Loucy (cell line): Measurements from ENCODE around the gene GMPPB.
"Not testable (repeated sequence)": the region's sequence is repeated elsewhere in the genome, so short reads cannot be mapped to it uniquely, and the experiment has no call there.

Source experiments
- H2AFZ ChIP-seq: fragments of 200-600 bp; sonication (generic); 2 replicates; pipeline ENCODE4 v1.6.0; 2016; ENCODE audit warnings: antibody characterized with exemption, mild to moderate bottlenecking, low read length, moderate library complexity
- H3F3A ChIP-seq: fragments of 200-600 bp; 2 replicates; pipeline ENCODE4 v1.6.0; 2016; ENCODE audit warnings: antibody characterized with exemption, low read depth, mild to moderate bottlenecking
- H3K27me3 ChIP-seq: fragments of 200-600 bp; sonication (generic); 2 replicates; pipeline ENCODE4 v1.6.1; 2014; ENCODE audit warnings: low read length, mild to moderate bottlenecking; ENCODE audit not compliant: insufficient read depth, poor library complexity, severe bottlenecking
- H3K36me3 ChIP-seq: fragments of 200-600 bp; sonication (generic); 2 replicates; pipeline ENCODE4 v1.6.1; 2016; ENCODE audit warnings: low read length; ENCODE audit not compliant: insufficient read depth
- H3K4me1 ChIP-seq: fragments of 200-600 bp; sonication (generic); 2 replicates; pipeline ENCODE4 v1.5.1; 2014; ENCODE audit warnings: low read length, mild to moderate bottlenecking; ENCODE audit not compliant: insufficient read depth, poor library complexity, severe bottlenecking
- H3K4me2 ChIP-seq: fragments of 200-600 bp; sonication (generic); 2 replicates; pipeline ENCODE4 v1.6.0; 2014; ENCODE audit warnings: antibody characterized with exemption, low read length, low read depth, mild to moderate bottlenecking; ENCODE audit not compliant: poor library complexity, severe bottlenecking
- H3K4me3 ChIP-seq: fragments of 200-600 bp; sonication (generic); 2 replicates; pipeline ENCODE4 v1.5.1; 2014; ENCODE audit warnings: low read length, mild to moderate bottlenecking, mixed read lengths; ENCODE audit not compliant: poor library complexity, severe bottlenecking
- H3K79me2 ChIP-seq: fragments of 200-600 bp; sonication (generic); 2 replicates; pipeline ENCODE4 v1.6.1; 2014; ENCODE audit warnings: low read length; ENCODE audit not compliant: insufficient read depth
- H3K9ac ChIP-seq: fragments of 200-600 bp; sonication (generic); 2 replicates; pipeline ENCODE4 v1.6.0; 2014; ENCODE audit warnings: mild to moderate bottlenecking, low read depth, low read length, moderate library complexity; ENCODE audit not compliant: poor library complexity, severe bottlenecking
- H3K9me2 ChIP-seq: fragments of 200-600 bp; sonication (generic); replicated peaks from 2 replicates; pipeline ENCODE4 v1.6.1; 2016; ENCODE audit warnings: low read depth, low read length, mixed read lengths
- H3K9me3 ChIP-seq: fragments of 200-600 bp; sonication (generic); 2 replicates; pipeline ENCODE4 v1.6.1; 2014; ENCODE audit warnings: mild to moderate bottlenecking, antibody characterized with exemption, low read length, low read depth; ENCODE audit not compliant: insufficient read depth
- H4K20me1 ChIP-seq: fragments of 200-600 bp; sonication (generic); 2 replicates; pipeline ENCODE4 v1.6.0; 2014; ENCODE audit warnings: antibody characterized with exemption, low read length, mild to moderate bottlenecking; ENCODE audit not compliant: insufficient read depth, poor library complexity, severe bottlenecking
- EZH2phosphoT487 ChIP-seq: fragments of 200-600 bp; IDR thresholded peaks from 2 replicates; pipeline ENCODE4 v1.6.1; 2018; ENCODE audit warnings: antibody characterized with exemption, mild to moderate bottlenecking, moderate library complexity, borderline replicate concordance
- TF ChIP-seq, protein P1 (sequence below): fragments of 200-600 bp; sonication (generic); conservative IDR thresholded peaks from 2 replicates; pipeline ENCODE4 v1.5.1; 2014; ENCODE audit warnings: mild to moderate bottlenecking, antibody characterized with exemption, low read length

GMPPB gene

DNA sequence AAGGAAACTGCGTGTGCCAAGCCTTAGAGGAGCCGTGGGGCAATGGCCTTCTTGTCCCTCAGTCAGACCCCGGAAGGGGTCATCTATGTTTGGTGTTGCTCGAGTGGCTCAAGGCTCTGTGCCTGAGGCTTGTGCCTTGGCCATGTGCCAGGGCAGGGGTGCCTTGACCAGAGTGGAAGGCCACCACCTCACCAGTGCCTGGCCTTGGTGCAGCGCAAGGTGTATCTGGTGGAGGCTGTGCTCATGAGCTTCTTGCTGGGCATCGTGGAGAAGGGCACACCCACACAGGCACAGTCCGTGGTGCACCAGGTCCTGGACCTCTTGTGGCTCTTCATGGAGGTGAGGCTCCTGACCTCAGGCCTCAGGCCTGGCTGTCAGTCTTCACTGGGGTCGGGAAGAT lies 23.7 kb downstream of the GMPPB start:
- no peaks in the 10 kb centered on the region for H3K4me1 ChIP-seq
- H3K9me3 ChIP-seq = no peaks in the 10 kb centered on the region
- no peaks in the 10 kb centered on the region for H3K27me3 ChIP-seq
- H2AFZ ChIP-seq = no peak overlapping the region
- H3K9me2 ChIP-seq = no peaks in the 10 kb centered on the region
- H3K36me3 ChIP-seq = no peaks in the 10 kb centered on the region; the same call in 1 of the 2 replicates
- no peaks in the 10 kb centered on the region for H3F3A ChIP-seq
- H3K9ac ChIP-seq = no peak overlapping the region
- TF ChIP-seq EZH2phosphoT487 = no peak
- TF ChIP-seq, protein P1, sequence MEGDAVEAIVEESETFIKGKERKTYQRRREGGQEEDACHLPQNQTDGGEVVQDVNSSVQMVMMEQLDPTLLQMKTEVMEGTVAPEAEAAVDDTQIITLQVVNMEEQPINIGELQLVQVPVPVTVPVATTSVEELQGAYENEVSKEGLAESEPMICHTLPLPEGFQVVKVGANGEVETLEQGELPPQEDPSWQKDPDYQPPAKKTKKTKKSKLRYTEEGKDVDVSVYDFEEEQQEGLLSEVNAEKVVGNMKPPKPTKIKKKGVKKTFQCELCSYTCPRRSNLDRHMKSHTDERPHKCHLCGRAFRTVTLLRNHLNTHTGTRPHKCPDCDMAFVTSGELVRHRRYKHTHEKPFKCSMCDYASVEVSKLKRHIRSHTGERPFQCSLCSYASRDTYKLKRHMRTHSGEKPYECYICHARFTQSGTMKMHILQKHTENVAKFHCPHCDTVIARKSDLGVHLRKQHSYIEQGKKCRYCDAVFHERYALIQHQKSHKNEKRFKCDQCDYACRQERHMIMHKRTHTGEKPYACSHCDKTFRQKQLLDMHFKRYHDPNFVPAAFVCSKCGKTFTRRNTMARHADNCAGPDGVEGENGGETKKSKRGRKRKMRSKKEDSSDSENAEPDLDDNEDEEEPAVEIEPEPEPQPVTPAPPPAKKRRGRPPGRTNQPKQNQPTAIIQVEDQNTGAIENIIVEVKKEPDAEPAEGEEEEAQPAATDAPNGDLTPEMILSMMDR = no peak
- no peaks in the 10 kb centered on the region for H3K79me2 ChIP-seq
- H4K20me1 ChIP-seq = no peaks in the 10 kb centered on the region
- no peak overlapping the region for H3K4me3 ChIP-seq
- H3K4me2 ChIP-seq = no peak overlapping the region

DNA sequence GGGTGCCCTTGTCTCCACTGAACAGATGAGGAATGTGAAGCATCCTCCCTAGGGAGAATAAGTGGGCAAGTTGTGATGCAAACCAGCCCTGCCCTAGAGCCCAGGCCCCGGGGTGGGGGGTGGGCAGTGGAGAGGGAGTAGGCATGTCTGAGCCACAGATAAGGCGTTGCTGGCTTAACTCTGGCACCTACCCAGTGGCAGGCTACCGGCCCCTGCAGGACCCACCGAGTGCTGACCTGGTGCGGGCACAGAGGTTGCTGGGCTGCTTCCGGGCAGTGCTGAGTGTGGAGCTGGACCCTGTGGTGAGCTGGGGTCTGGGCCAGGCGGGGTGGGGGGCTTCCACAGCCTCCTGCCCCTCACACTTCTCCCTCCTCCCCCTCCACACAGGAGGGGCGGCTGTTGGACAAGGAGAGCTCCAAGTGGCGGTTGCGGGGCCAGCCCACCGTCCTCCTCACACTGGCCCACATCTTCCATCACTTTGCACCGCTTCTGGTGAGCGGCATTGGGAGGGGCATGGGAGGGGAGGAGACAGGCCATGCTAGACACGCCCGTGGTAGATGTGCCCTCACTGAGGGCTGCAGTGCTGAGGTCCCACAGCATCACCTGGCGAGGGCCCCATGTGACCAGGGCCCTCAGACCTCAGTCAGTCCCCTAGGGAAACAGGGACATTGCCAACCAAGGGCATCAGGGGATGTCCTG lies 24.3 kb downstream of the GMPPB start:
- TF ChIP-seq EZH2phosphoT487 = no peak
- no peaks in the 10 kb centered on the region for H3F3A ChIP-seq
- no peak overlapping the region for H3K4me2 ChIP-seq
- H3K9me3 ChIP-seq = no peaks in the 10 kb centered on the region
- H3K9me2 ChIP-seq = no peaks in the 10 kb centered on the region
- no peak overlapping the region for H3K4me3 ChIP-seq
- H2AFZ ChIP-seq = no peak overlapping the region
- no peaks in the 10 kb centered on the region for H3K27me3 ChIP-seq
- H3K36me3 ChIP-seq = no peaks in the 10 kb centered on the region; the same call in 1 of the 2 replicates
- H3K9ac ChIP-seq = no peak overlapping the region
- no peaks in the 10 kb centered on the region for H4K20me1 ChIP-seq
- no peaks in the 10 kb centered on the region for H3K79me2 ChIP-seq
- no peaks in the 10 kb centered on the region for H3K4me1 ChIP-seq

DNA sequence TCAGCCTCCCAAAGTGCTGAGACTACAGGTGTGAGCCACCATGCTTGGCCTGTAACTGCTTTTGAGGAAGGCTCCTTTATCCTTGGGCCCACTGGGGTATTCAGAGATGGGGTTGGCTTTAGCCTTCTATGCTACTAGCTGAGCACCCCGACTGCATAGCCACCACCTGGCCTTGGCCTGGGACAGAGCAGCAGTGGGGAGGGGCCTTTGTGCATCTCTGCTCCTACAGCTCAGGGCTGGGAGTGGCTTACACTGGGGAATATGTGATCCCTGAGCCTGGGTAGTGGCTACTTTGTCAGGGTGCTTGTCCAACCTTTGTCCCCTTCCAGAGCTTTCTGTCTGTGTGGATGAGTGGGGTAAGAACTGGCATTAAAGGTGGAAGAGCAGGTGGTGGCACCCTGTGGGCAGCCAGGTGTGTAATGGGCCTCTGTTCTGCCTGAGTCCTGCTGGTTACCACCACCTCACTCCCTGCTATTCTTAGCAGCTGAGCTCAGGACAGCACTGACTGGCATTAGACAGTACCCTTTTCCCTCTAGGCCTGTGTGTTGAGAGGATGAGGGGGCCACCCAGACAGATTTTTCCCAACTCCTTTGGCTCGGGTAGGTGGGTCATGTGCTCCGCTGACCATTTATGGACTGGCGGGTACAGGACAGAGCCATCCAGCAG lies 28.3 kb downstream of the GMPPB start:
- H3K4me2 ChIP-seq, H3K4me3 ChIP-seq, H3K4me1 ChIP-seq, H3K9ac ChIP-seq, H3K36me3 ChIP-seq, H3K27me3 ChIP-seq, H3K9me3 ChIP-seq, H2AFZ ChIP-seq, H4K20me1 ChIP-seq, H3K9me2 ChIP-seq, H3F3A ChIP-seq: not testable (repeated sequence)
- H3K79me2 ChIP-seq = peaks cover 11% of the 10 kb centered on the region; the same call in 1 of the 2 replicates

DNA sequence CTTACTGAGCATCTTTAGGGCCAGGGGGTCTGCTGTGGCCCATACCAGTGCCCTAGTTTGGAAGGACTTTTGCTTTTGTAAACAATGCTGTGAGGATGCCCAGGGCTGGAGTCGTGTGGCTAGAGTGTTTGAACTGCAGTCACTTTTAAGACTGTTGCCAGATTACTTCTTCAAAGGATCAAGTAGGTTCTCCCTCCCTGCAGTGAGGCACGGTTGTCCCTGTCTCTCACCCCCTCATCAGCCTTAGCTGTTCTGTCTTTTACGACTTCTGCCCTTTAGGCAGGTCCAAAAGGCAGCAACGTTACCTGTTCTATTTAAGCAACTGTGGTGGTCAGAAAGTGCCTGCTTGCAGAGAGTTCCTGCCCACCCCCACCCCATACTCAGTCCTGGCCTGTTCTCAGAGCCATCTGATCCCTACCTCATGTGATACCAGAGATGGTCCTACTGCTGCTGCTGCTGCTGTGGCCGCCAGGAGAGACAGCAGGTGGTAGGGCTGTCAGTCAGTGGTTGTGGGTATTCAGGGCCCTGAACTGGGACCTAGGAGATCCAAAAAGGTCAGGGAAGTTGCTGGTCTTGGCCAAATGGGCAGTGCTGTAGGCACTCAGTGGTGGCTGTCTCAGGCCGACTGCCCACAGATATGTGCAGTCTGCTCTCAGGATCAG lies 29.2 kb downstream of the GMPPB start:
- not testable (repeated sequence) for H3K9ac ChIP-seq, H3F3A ChIP-seq, H4K20me1 ChIP-seq, H3K4me3 ChIP-seq, H2AFZ ChIP-seq, H3K4me2 ChIP-seq, H3K9me2 ChIP-seq, H3K27me3 ChIP-seq, H3K36me3 ChIP-seq, H3K4me1 ChIP-seq, H3K9me3 ChIP-seq
- peaks cover 20% of the 10 kb centered on the region for H3K79me2 ChIP-seq

DNA sequence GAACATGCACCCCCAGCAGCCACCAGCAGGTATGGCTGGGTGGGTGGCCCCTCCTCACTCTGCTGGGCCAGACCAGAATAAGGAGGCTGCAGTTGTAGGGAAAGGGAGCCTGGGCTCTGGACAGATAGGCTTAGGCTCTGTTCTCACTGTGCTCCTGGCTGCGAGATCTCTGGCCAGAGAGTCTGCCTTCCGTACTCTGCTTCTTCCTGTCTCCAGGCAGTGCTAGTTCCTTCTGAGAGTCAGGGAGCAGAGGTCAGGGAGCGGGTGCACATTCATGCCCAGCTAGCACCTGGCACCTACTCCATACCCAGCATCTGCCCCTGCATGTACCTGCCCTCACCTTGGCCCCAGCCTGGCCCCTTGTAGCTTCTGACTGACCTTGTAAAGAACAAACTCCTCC lies 32.3 kb downstream of the GMPPB start:
- Histone ChIP-seq H3K79me2 (peaks cover 21% of the 10 kb centered on the region), H3K4me2 (peak overlapping the region; percentile 97), H3K9ac (peak overlapping the region; percentile 94)
- H3K4me1 ChIP-seq, H3K36me3 ChIP-seq, H3K9me3 ChIP-seq, H3F3A ChIP-seq, H3K9me2 ChIP-seq, H4K20me1 ChIP-seq, H3K27me3 ChIP-seq, H3K4me3 ChIP-seq, H2AFZ ChIP-seq: not testable (repeated sequence)

DNA sequence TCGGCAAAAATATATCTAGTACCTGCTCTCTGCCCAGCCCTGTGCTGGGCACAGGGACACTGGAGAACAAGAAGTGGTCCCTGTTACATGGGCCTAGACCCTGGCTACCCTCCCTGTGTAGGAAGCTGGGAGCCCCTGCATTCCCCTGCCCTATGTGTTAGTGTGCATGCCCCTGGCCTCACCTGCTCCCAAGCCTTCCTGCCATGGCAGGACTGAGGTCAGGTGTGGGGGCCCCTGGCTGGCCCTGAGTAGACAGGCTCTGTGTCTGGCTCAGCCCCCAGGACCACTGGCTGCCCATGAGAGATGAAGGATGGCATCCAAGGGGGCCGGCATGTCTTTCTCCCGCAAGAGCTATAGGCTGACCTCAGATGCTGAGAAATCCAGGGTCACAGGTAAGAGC lies 32.9 kb downstream of the GMPPB start:
- H4K20me1 ChIP-seq, H3K36me3 ChIP-seq, H2AFZ ChIP-seq, H3K4me1 ChIP-seq, H3K9me3 ChIP-seq, H3K27me3 ChIP-seq, H3F3A ChIP-seq, H3K9me2 ChIP-seq: not testable (repeated sequence)
- peak overlapping the region; percentile 96 for H3K4me3 ChIP-seq
- H3K79me2 ChIP-seq = peaks cover 21% of the 10 kb centered on the region
- peak overlapping the region; percentile 97 for H3K4me2 ChIP-seq
- peak overlapping the region; percentile 94 for H3K9ac ChIP-seq
